Endodermal cell (in vitro differentiated cells): ENCODE results near the gene UCP1. TPM values are rescaled to one million over a fixed set of nuclear protein-coding genes. Genes with fewer than 3 reads are reported as not detected.
A peak's percentile ranks its signal among the peaks of the same experiment; 100 is the strongest.
"Not testable (repeated sequence)": the region's sequence is repeated elsewhere in the genome, so short reads cannot be mapped to it uniquely, and the experiment has no call there.

Experiments used
- DNase-seq: peaks from one replicate; pipeline ENCODE4 v3.0.0-alpha.2; 2017
- H3K27ac ChIP-seq: 2 replicates; pipeline ENCODE4 v1.5.1; 2013; ENCODE audit warnings: mild to moderate bottlenecking, low read depth, low read length, moderate library complexity
- H3K27me3 ChIP-seq: 2 replicates; pipeline ENCODE4 v1.6.1; 2013; ENCODE audit warnings: mild to moderate bottlenecking, low read length, moderate library complexity; ENCODE audit not compliant: insufficient read depth, control insufficient read depth, poor library complexity, severe bottlenecking
- H3K36me3 ChIP-seq: 2 replicates; pipeline ENCODE4 v1.7.0; 2013; ENCODE audit warnings: mild to moderate bottlenecking, low read length, moderate library complexity; ENCODE audit not compliant: control insufficient read depth, insufficient read depth
- H3K4me1 ChIP-seq: one replicate; pipeline ENCODE4 v1.7.0; 2013; ENCODE audit warnings: low read length; ENCODE audit not compliant: control insufficient read depth, insufficient read depth
- H3K4me3 ChIP-seq: 2 replicates; pipeline ENCODE4 v1.5.1; 2013; ENCODE audit warnings: mild to moderate bottlenecking, low read length, moderate library complexity
- H3K9ac ChIP-seq: 2 replicates; pipeline ENCODE4 v1.6.1; 2013; ENCODE audit warnings: mild to moderate bottlenecking, low read length, moderate library complexity; ENCODE audit not compliant: poor library complexity, severe bottlenecking; ENCODE audit errors: extremely low read depth
- H3K9me3 ChIP-seq: 2 replicates; pipeline ENCODE4 v1.6.1; 2013; ENCODE audit warnings: mild to moderate bottlenecking, low read length, moderate library complexity; ENCODE audit not compliant: control insufficient read depth
- H3K27ac Mint-ChIP-seq: 2 replicates; pipeline ENCODE4 v1.8.0; 2020; ENCODE audit warnings: mixed read lengths
- H3K27me3 Mint-ChIP-seq: 2 replicates; pipeline ENCODE4 v1.8.0; 2021; ENCODE audit warnings: mild to moderate bottlenecking, mixed read lengths; ENCODE audit not compliant: insufficient read depth
- H3K36me3 Mint-ChIP-seq: 2 replicates; pipeline ENCODE4 v1.8.0; 2020; ENCODE audit warnings: low read depth, mixed read lengths
- H3K4me1 Mint-ChIP-seq: 2 replicates; pipeline ENCODE4 v1.8.0; 2020; ENCODE audit warnings: mixed read lengths
- H3K4me3 Mint-ChIP-seq: 2 replicates; pipeline ENCODE4 v1.8.0; 2020; ENCODE audit warnings: mild to moderate bottlenecking, moderate library complexity, mixed read lengths
- H3K9me3 Mint-ChIP-seq: 2 replicates; pipeline ENCODE4 v1.8.0; 2020; ENCODE audit warnings: mild to moderate bottlenecking, mixed read lengths
- CTCF ChIP-seq: fragments of 200-600 bp; sonication (generic); conservative IDR thresholded peaks from 2 replicates; pipeline ENCODE4 v1.5.0; 2021; ENCODE audit warnings: antibody characterized with exemption, mild to moderate bottlenecking
- WGBS, 2 experiments: methylation state at CpG; one replicate each; pipeline versions ENCODE4 v1.1.5 to v1.1.7; 2013; ENCODE audit warnings: missing lambda C conversion rate in 2 of 2, mixed read lengths in 1 of 2; ENCODE audit not compliant: insufficient coverage in 1 of 2, insufficient read length in 1 of 2; 5-methylcytosine and 5-hydroxymethylcytosine counted together
- total RNA-seq, 2 donors: library from RNA; stranded (reverse); fragmentation: NEBNext Ultra II Directional in 1 of 2; extraction: Animal tissue kit (Norgen Biotek cat#: 25700) in 1 of 2; gene quantifications; 2 replicates in 1 of 2; 3 replicates in 1 of 2; pipeline ENCODE4 v1.2.1, GENCODE V29; 2021

UCP1 gene
- total RNA-seq, 2 donors from 2014 or later, result 0.24 TPM; not detected in 1

- Histone ChIP-seq H3K27ac (no peak overlapping the region), H3K9ac (no peak overlapping the region), H3K4me3 (peak overlapping the region; percentile 65), H3K36me3 (peaks cover 20% of the 10 kb centered on the region), H3K4me1 (no peaks in the 10 kb centered on the region), H3K27me3 (no peaks in the 10 kb centered on the region), H3K9me3 (peaks cover 22% of the 10 kb centered on the region)
- 70 to 72% methylated on average over 6 to 8 of the region's 8 CpGs for WGBS, 2 experiments
- H3K27ac Mint-ChIP-seq, result no peak overlapping the region
- peaks cover 19% of the 10 kb centered on the region for H3K4me1 Mint-ChIP-seq
- DNase-seq, result no peak
- H3K9me3 Mint-ChIP-seq, result peaks cover 24% of the 10 kb centered on the region
- TF ChIP-seq CTCF, result no peak
- H3K27me3 Mint-ChIP-seq, result peaks cover 16% of the 10 kb centered on the region
- H3K36me3 Mint-ChIP-seq, result peaks cover 21% of the 10 kb centered on the region
- H3K4me3 Mint-ChIP-seq, result peak overlapping the region; percentile 75
Measured at GRCh38 chr4:140523370-140523856, 45.3 kb downstream of the UCP1 start.

- H3K9me3 ChIP-seq, result peaks cover 27% of the 10 kb centered on the region
- peak overlapping the region; percentile 67 for H3K4me3 ChIP-seq
- no peaks in the 10 kb centered on the region for H3K27me3 ChIP-seq
- peaks cover 8% of the 10 kb centered on the region for H3K27me3 Mint-ChIP-seq
- no peaks in the 10 kb centered on the region for H3K36me3 Mint-ChIP-seq
- H3K27ac Mint-ChIP-seq, result peak overlapping the region; percentile 81
- peaks cover 9% of the 10 kb centered on the region for H3K4me1 ChIP-seq
- H3K4me3 Mint-ChIP-seq, result peak overlapping the region; percentile 30
- no peaks in the 10 kb centered on the region for H3K36me3 ChIP-seq
- peaks cover 61% of the 10 kb centered on the region for H3K9me3 Mint-ChIP-seq
- WGBS, 2 experiments, result 0% methylated on average over 1 of the region's 1 CpG
- no peak for TF ChIP-seq CTCF
- peak overlapping the region; percentile 28 for H3K27ac ChIP-seq
- DNase-seq, result no peak
- H3K4me1 Mint-ChIP-seq, result peaks cover 31% of the 10 kb centered on the region
- peak overlapping the region; percentile 73 for H3K9ac ChIP-seq
Measured at GRCh38 chr4:140515423-140515822, 53.3 kb downstream of the UCP1 start.

- peaks cover 14% of the 10 kb centered on the region for H3K27me3 Mint-ChIP-seq
- not testable (repeated sequence) for H3K9ac ChIP-seq, H3K27me3 ChIP-seq, DNase-seq, H3K27ac Mint-ChIP-seq, H3K4me3 Mint-ChIP-seq, H3K4me1 ChIP-seq, H3K27ac ChIP-seq, H3K36me3 ChIP-seq, H3K36me3 Mint-ChIP-seq
- H3K4me1 Mint-ChIP-seq, result peaks cover 31% of the 10 kb centered on the region
- H3K4me3 ChIP-seq, result peak overlapping the region; percentile 68
- WGBS, 2 experiments, result 96 to 97% methylated on average over 4 of the region's 5 CpGs
- H3K9me3 ChIP-seq, result peaks cover 30% of the 10 kb centered on the region
- peaks cover 64% of the 10 kb centered on the region for H3K9me3 Mint-ChIP-seq
Measured at GRCh38 chr4:140513765-140514164, 55.0 kb downstream of the UCP1 start.

Other genes starting within 250 kb of the UCP1 start
- gene SCOC, start 195.3 kb downstream of the UCP1 start, total RNA-seq, result 10 to 100 TPM; 60.8 to 79.9 TPM
- gene CLGN, start 141.3 kb downstream of the UCP1 start, total RNA-seq, result 1 to 10 TPM; 3.8 to 4.6 TPM
- not detected for gene MGAT4D, start 70.7 kb downstream of the UCP1 start, total RNA-seq
- gene ELMOD2, start 44.8 kb downstream of the UCP1 start, total RNA-seq, result 10 to 100 TPM; 65.5 to 67.9 TPM
- gene TBC1D9, start 187.4 kb upstream of the UCP1 start, total RNA-seq, result 10 to 100 TPM; 22.3 to 29.0 TPM